Measurements from ENCODE around the gene YY2. TPM values are rescaled to one million over a fixed set of nuclear protein-coding genes. Genes with fewer than 3 reads are reported as not detected.
"Not testable (repeated sequence)": the region's sequence is repeated elsewhere in the genome, so short reads cannot be mapped to it uniquely, and the experiment has no call there.

The YY2 gene
- total and polyA plus RNA-seq, 9 of the 15 experiments (the other 6 are each of a cell fraction or from before 2014, with no cell fraction given), result 0.77 to 2.2 (median 1.1) TPM

DNA sequence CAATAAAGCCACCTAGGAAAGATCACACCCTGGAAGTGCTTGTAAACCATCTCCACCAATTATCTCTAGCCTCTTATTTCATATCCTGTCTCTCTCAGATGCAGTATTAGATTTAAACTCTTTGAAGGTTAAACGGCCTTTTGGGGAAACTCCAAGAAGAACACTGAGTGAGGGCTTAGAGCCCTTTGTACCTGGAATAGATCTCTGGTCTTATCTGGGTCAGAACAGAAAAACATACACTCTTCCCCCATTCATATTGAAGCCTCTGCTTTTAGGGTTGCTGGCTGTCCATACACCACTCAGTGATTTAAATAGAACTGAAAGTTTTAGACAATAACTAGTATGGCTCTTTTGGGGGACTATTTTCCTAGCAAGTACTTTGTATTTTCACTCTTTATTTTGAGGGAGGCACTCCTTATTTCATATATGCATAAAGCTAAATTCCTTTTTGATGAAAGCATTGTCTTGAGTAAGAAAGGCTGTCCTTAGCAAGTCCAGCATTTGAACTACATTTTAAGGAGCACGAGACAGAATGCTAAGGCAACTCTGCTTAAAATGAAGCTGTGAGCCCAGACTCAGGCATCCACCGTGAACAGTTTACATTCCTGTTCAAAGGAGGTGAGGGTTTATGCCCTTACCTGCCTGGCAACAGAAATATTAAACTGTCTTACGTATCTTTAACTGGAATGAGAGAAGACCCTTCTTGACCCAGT, 17.4 kb downstream of the YY2 start (continued):
- TF ChIP-seq ZNF311 (CRISPR knock-in tag; IDR thresholded peaks at IDR 0.05) (no peak), KLF13 (tag; IDR thresholded peaks at IDR 0.05; ENCODE audit: borderline replicate concordance, low read depth) (no peak), ZNF695 (CRISPR knock-in tag; IDR thresholded peaks at IDR 0.05) (no peak), SLC30A9 (CRISPR knock-in tag; IDR thresholded peaks at IDR 0.05) (no peak), MTA2 (IDR thresholded peaks at IDR 0.05; ENCODE audit: low read depth) (no peak), SMARCC2 (IDR thresholded peaks at IDR 0.05; ENCODE audit: low read depth) (no peak), ZNF316 (IDR thresholded peaks at IDR 0.05) (no peak), FUS (optimal IDR thresholded peaks at IDR 0.05; ENCODE audit: low read depth, low read length) (no peak)
- TF ChIP-seq, protein P1, sequence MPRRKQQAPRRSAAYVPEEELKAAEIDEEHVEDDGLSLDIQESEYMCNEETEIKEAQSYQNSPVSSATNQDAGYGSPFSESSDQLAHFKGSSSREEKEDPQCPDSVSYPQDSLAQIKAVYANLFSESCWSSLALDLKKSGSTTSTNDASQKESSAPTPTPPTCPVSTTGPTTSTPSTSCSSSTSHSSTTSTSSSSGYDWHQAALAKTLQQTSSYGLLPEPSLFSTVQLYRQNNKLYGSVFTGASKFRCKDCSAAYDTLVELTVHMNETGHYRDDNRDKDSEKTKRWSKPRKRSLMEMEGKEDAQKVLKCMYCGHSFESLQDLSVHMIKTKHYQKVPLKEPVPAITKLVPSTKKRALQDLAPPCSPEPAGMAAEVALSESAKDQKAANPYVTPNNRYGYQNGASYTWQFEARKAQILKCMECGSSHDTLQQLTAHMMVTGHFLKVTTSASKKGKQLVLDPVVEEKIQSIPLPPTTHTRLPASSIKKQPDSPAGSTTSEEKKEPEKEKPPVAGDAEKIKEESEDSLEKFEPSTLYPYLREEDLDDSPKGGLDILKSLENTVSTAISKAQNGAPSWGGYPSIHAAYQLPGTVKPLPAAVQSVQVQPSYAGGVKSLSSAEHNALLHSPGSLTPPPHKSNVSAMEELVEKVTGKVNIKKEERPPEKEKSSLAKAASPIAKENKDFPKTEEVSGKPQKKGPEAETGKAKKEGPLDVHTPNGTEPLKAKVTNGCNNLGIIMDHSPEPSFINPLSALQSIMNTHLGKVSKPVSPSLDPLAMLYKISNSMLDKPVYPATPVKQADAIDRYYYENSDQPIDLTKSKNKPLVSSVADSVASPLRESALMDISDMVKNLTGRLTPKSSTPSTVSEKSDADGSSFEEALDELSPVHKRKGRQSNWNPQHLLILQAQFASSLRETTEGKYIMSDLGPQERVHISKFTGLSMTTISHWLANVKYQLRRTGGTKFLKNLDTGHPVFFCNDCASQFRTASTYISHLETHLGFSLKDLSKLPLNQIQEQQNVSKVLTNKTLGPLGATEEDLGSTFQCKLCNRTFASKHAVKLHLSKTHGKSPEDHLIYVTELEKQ (CRISPR knock-in tag; IDR thresholded peaks at IDR 0.05), result no peak
- TF ChIP-seq, protein P2, sequence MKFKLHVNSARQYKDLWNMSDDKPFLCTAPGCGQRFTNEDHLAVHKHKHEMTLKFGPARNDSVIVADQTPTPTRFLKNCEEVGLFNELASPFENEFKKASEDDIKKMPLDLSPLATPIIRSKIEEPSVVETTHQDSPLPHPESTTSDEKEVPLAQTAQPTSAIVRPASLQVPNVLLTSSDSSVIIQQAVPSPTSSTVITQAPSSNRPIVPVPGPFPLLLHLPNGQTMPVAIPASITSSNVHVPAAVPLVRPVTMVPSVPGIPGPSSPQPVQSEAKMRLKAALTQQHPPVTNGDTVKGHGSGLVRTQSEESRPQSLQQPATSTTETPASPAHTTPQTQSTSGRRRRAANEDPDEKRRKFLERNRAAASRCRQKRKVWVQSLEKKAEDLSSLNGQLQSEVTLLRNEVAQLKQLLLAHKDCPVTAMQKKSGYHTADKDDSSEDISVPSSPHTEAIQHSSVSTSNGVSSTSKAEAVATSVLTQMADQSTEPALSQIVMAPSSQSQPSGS (CRISPR knock-in tag; IDR thresholded peaks at IDR 0.05), result no peak

DNA sequence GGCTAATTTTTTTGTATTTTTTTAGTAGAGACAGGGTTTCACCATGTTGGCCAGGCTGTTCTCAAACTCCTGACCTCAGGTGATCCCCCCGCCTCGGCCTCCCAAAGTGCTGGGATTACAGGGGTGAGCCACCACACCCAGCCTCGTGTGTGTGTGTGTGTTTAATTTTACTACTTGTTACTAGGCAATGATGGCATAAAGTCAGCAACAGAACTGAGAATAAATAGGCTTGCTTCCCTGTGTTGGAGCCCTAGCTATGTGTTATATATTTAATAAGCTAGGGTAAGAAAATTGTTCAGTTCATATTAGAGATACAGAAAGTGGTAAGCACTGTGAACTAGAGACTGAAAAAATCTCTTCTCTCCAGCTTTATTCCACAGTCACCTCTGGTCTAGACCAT, 18.4 kb downstream of the YY2 start:
- H3K36me3 ChIP-seq (ENCODE audit: control insufficient read depth, insufficient read depth, low read length); FAIRE-seq; H4K20me1 ChIP-seq (replicated peaks; ENCODE audit: control insufficient read depth, insufficient read depth, low read length); H2AFZ ChIP-seq (ENCODE audit: low read depth, low read length); DNase-seq (ENCODE audit: extremely low read depth in 1 of 4, low spot score in 3 of 4); in situ Hi-C loops (cut with MboI); H3K9me1 ChIP-seq (ENCODE audit: control insufficient read depth, insufficient read depth, low read length); H3K4me3 ChIP-seq; H3K9me3 ChIP-seq (replicated peaks; ENCODE audit: control insufficient read depth, insufficient read depth, low read depth, low read length); ATAC-seq; H3K27ac ChIP-seq (ENCODE audit: extremely low read depth, low read depth, low read length); intact Hi-C loops (cut with micrococcal nuclease); H3K4me2 ChIP-seq (ENCODE audit: insufficient read depth, low read length); CTCF ChIA-PET (ENCODE audit: low intra/inter-chr PET ratio); H3K79me2 ChIP-seq (ENCODE audit: control insufficient read depth, insufficient read depth, low read length); H3K27me3 ChIP-seq (ENCODE audit: control insufficient read depth in 2 of 2, insufficient read depth in 2 of 2, low read length in 2 of 2); H3K4me1 ChIP-seq (replicated peaks in 1 of 2; ENCODE audit: control insufficient read depth in 2 of 2, insufficient read depth in 2 of 2, low read length in 2 of 2); BruUV-seq (replicated peaks); H3K9ac ChIP-seq (ENCODE audit: insufficient read depth in 1 of 2, low read depth in 2 of 2, low read length in 2 of 2): not testable (repeated sequence)
- 40% methylated on average over 1 of the region's 3 CpGs for WGBS (ENCODE audit: insufficient coverage, low coverage, missing lambda C conversion rate)
- POLR2A ChIA-PET, result interaction anchor here (0.8 kb wide), 1 partner anchor 15 kb away, joined by 3 read pairs; no protein-coding TSS in a partner anchor

All from K562 (cell line).